IMR-90 (cell line): ENCODE measurements around the gene MCUB. TPM values are rescaled to one million over a fixed set of nuclear protein-coding genes. Genes with fewer than 3 reads are reported as not detected.

Source experiments
- ATAC-seq: fragments of 200-7000 bp; cut with Tn5 transposase; 2 replicates; pipeline ENCODE4 v1.9.1; 2020; ENCODE audit warnings: low read depth, mild to moderate bottlenecking, moderate library complexity
- BruUV-seq: library from RNA; stranded (reverse); fragments of 400-500 nt; replicated peaks from 2 replicates; lab custom pipeline; 2021; lab: Mats Ljungman, UMichigan
- CTCF ChIA-PET: fragments of 300-600 bp; formaldehyde crosslinking; extraction: SDS; loops from one replicate; lab custom pipeline; 2021; ENCODE audit warnings: antibody characterized with exemption; lab: Yijun Ruan, JAX
- POLR2A ChIA-PET: fragments of 300-600 bp; sonication (Branson Sonifier 250); formaldehyde crosslinking; loops from one replicate; lab custom pipeline; 2022; ENCODE audit warnings: antibody characterized with exemption; ENCODE audit not compliant: unreplicated experiment; lab: Charles Lee
- DNase-seq: peaks from one replicate; pipeline ENCODE4 v3.0.0; 2013
- H2AFZ ChIP-seq: replicated peaks from 2 replicates; pipeline ENCODE3; 2013; ENCODE audit warnings: low read length, mild to moderate bottlenecking; ENCODE audit not compliant: poor library complexity
- H2AK5ac ChIP-seq: 2 replicates; pipeline ENCODE4 v1.6.1; 2013; ENCODE audit warnings: low read depth, low read length, inconsistent platforms
- H2AK9ac ChIP-seq: replicated peaks from 2 replicates; pipeline ENCODE3; 2013; ENCODE audit warnings: mild to moderate bottlenecking, low read depth, low read length, moderate library complexity; ENCODE audit not compliant: poor library complexity
- H2BK120ac ChIP-seq: 2 replicates; pipeline ENCODE4 v1.6.1; 2013; ENCODE audit warnings: low read depth, low read length, inconsistent platforms
- H2BK15ac ChIP-seq: 3 replicates; pipeline ENCODE4 v1.6.1; 2013; ENCODE audit warnings: low read depth, low read length, inconsistent platforms
- H2BK20ac ChIP-seq: 2 replicates; pipeline ENCODE4 v1.6.1; 2013; ENCODE audit warnings: low read depth, mild to moderate bottlenecking, inconsistent platforms, low read length, moderate library complexity
- H2BK5ac ChIP-seq: 2 replicates; pipeline ENCODE4 v1.6.1; 2013; ENCODE audit warnings: mild to moderate bottlenecking, low read depth, low read length, inconsistent platforms; ENCODE audit not compliant: poor library complexity, severe bottlenecking
- H3K14ac ChIP-seq: replicated peaks from 2 replicates; pipeline ENCODE4 v1.6.1; 2013; ENCODE audit warnings: low read depth, low read length, inconsistent platforms
- H3K18ac ChIP-seq: 2 replicates; pipeline ENCODE4 v1.6.1; 2013; ENCODE audit warnings: low read depth, low read length, control low read depth
- H3K23ac ChIP-seq: 2 replicates; pipeline ENCODE4 v1.6.1; 2013; ENCODE audit warnings: low read depth, low read length, inconsistent platforms
- H3K27ac ChIP-seq: 2 replicates; pipeline ENCODE4 v1.5.1; 2013; ENCODE audit warnings: mild to moderate bottlenecking, control low read depth, low read length; ENCODE audit not compliant: insufficient read depth
- H3K27me3 ChIP-seq: 2 replicates; pipeline ENCODE4 v1.6.1; 2013; ENCODE audit warnings: low read length; ENCODE audit not compliant: control insufficient read depth, insufficient read depth
- H3K36me3 ChIP-seq: 2 replicates; pipeline ENCODE4 v1.6.1; 2013; ENCODE audit warnings: low read length, mixed read lengths; ENCODE audit not compliant: control insufficient read depth, insufficient read depth
- H3K4ac ChIP-seq: 2 replicates; pipeline ENCODE4 v1.6.1; 2013; ENCODE audit warnings: low read depth, low read length, inconsistent platforms
- H3K4me1 ChIP-seq: 2 replicates; pipeline ENCODE4 v1.6.1; 2013; ENCODE audit warnings: low read length, mixed read lengths; ENCODE audit not compliant: control insufficient read depth, insufficient read depth
- H3K4me2 ChIP-seq: 2 replicates; pipeline ENCODE4 v1.6.1; 2013; ENCODE audit warnings: low read depth, mild to moderate bottlenecking, control low read depth, low read length, moderate library complexity
- H3K4me3 ChIP-seq: 2 replicates; pipeline ENCODE4 v1.5.1; 2013; ENCODE audit warnings: low read depth, mild to moderate bottlenecking, control low read depth, low read length, moderate library complexity; ENCODE audit not compliant: insufficient read depth
- H3K56ac ChIP-seq: 2 replicates; pipeline ENCODE4 v1.6.1; 2013; ENCODE audit warnings: low read length, inconsistent platforms; ENCODE audit not compliant: insufficient read depth; ENCODE audit errors: extremely low read depth
- H3K79me1 ChIP-seq, 2 experiments: 2 replicates each; pipeline ENCODE4 v1.6.1; 2013; ENCODE audit warnings: low read length in 2 of 2, inconsistent platforms in 1 of 2, low read depth in 1 of 2
- H3K9ac ChIP-seq: 2 replicates; pipeline ENCODE4 v1.6.1; 2013; ENCODE audit warnings: low read depth, low read length, control low read depth
- H3K9me1 ChIP-seq: 2 replicates; pipeline ENCODE4 v1.6.1; 2013; ENCODE audit warnings: low read length, inconsistent platforms; ENCODE audit not compliant: insufficient read depth
- H3K9me3 ChIP-seq: 2 replicates; pipeline ENCODE4 v1.6.1; 2013; ENCODE audit warnings: low read length; ENCODE audit not compliant: control insufficient read depth, insufficient read depth
- H4K20me1 ChIP-seq: 2 replicates; pipeline ENCODE4 v1.6.1; 2013; ENCODE audit warnings: low read length, inconsistent platforms; ENCODE audit not compliant: insufficient read depth
- H4K5ac ChIP-seq: 2 replicates; pipeline ENCODE4 v1.6.1; 2013; ENCODE audit warnings: mild to moderate bottlenecking, low read depth, low read length, control low read depth
- H4K8ac ChIP-seq, 2 experiments: 2 replicates each; pipeline ENCODE4 v1.6.1; 2013; ENCODE audit warnings: low read depth in 2 of 2, low read length in 2 of 2, control low read depth in 1 of 2, inconsistent platforms in 1 of 2
- H4K91ac ChIP-seq: 2 replicates; pipeline ENCODE4 v1.6.1; 2013; ENCODE audit warnings: low read depth, low read length, inconsistent platforms; ENCODE audit not compliant: insufficient read depth
- CHD1 ChIP-seq: IDR thresholded peaks from 2 replicates; pipeline ENCODE4 v1.6.1; 2012; ENCODE audit warnings: low read depth, low read length, improper control_type of control experiment
- ELK1 ChIP-seq: fragments of 150-350 bp; IDR thresholded peaks from 2 replicates; pipeline ENCODE4 v1.6.1; 2016; ENCODE audit warnings: low read depth, mild to moderate bottlenecking, low read length, moderate library complexity, borderline replicate concordance
- MAZ ChIP-seq: IDR thresholded peaks from 2 replicates; pipeline ENCODE4 v1.6.1; 2012; ENCODE audit warnings: low read depth, mild to moderate bottlenecking, low read length, improper control_type of control experiment, moderate library complexity, borderline replicate concordance
- WGBS, 2 experiments: methylation state at CpG; one replicate each; pipeline versions ENCODE4 v1.1.5 to v1.1.7; 2013; ENCODE audit warnings: missing lambda C conversion rate in 2 of 2; ENCODE audit not compliant: insufficient read length in 1 of 2; ENCODE audit errors: extremely low coverage in 2 of 2; 5-methylcytosine and 5-hydroxymethylcytosine counted together
- dilution Hi-C: fragments of 300-500 bp; cut with HindIII; formaldehyde crosslinking; loops from one replicate; pipeline ENCODE4 v1.14.3; 2018; ENCODE audit warnings: low sequenced_read_pairs; ENCODE audit not compliant: unreplicated experiment
- in situ Hi-C: fragments of 300-500 bp; cut with MboI; formaldehyde crosslinking; loops from 3 replicates; pipeline ENCODE4 v1.14.3; 2019; ENCODE audit warnings: low sequenced_read_pairs, inconsistent platforms, mixed read lengths
- intact Hi-C: fragments of 100-400 bp; cut with micrococcal nuclease; formaldehyde crosslinking; loops from 2 replicates; pipeline ENCODE4 v1.10.0; 2022
- polyA plus RNA-seq, 3 experiments: library from polyadenylated mRNA; depleted of rRNA; stranded (reverse); fragments of >200 nt; gene quantifications; 2 replicates each; pipeline ENCODE4 v1.2.3, GENCODE V29; 2012; ENCODE audit warnings: low replicate concordance in 1 of 3
- total RNA-seq: library from RNA; depleted of rRNA; stranded (reverse); fragments of >200 nt; gene quantifications from 2 replicates; pipeline ENCODE4 v1.2.3, GENCODE V29; 2012
- TF ChIP-seq, protein P1 (sequence below): fragments of 150-350 bp; IDR thresholded peaks from 2 replicates; pipeline ENCODE4 v1.6.1; 2017; ENCODE audit warnings: mild to moderate bottlenecking, antibody characterized with exemption, low read length, low read depth

Gene MCUB
- total and polyA plus RNA-seq, 2 of the 4 experiments (the other 2 are of a cell fraction), result 18.5 to 20.4 TPM

DNA sequence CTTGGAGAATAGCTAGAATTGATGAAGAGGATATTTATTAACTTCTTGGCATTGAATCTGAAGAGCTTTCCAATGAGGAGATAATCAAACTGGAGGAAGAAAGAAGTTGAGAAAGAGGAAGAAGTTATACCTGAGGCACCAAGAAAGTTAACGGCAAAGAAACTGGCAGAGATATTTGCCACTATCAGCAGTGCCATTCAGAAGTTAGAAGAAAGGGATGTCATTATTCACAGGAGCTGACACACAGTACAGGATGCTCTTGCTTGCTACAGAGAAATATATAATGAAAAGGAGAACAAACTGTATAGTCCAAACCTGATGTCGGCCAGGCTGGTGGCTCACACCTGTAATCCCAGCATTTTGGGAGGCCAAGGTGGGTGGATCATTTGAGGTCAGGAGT is 64.5 kb downstream of the MCUB start:
- TF ChIP-seq, protein P1, sequence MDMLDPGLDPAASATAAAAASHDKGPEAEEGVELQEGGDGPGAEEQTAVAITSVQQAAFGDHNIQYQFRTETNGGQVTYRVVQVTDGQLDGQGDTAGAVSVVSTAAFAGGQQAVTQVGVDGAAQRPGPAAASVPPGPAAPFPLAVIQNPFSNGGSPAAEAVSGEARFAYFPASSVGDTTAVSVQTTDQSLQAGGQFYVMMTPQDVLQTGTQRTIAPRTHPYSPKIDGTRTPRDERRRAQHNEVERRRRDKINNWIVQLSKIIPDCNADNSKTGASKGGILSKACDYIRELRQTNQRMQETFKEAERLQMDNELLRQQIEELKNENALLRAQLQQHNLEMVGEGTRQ, result no peak
- TF ChIP-seq MAZ, result no peak
- TF ChIP-seq CHD1, result no peak
- TF ChIP-seq ELK1, result no peak
- no peaks in the 10 kb centered on the region for H3K9me1 ChIP-seq
- no peaks in the 10 kb centered on the region for H3K27me3 ChIP-seq
- no peak overlapping the region for H3K4me2 ChIP-seq
- DNase-seq (no peak), ATAC-seq (no peak)
- no peak overlapping the region for H3K56ac ChIP-seq
- H3K4ac ChIP-seq, result no peak overlapping the region
- intact Hi-C loops (no loop called here), in situ Hi-C loops (no loop called here), dilution Hi-C loops (no loop called here)
- H3K4me3 ChIP-seq, result no peak overlapping the region
- H4K20me1 ChIP-seq, result no peaks in the 10 kb centered on the region
- 100% methylated on average over 1 of the region's 2 CpGs; no CpG with 5 or more reads in 1 of the 2 experiments for WGBS, 2 experiments
- H2AFZ ChIP-seq, result no peak overlapping the region
- no peaks in the 10 kb centered on the region for H3K36me3 ChIP-seq
- no peak overlapping the region for H3K23ac ChIP-seq
- no peaks in the 10 kb centered on the region for H3K4me1 ChIP-seq
- no peak overlapping the region for H3K14ac ChIP-seq
- no peak overlapping the region for H4K5ac ChIP-seq
- H2BK15ac ChIP-seq, result no peak overlapping the region
- no peak overlapping the region for H4K91ac ChIP-seq
- no peak overlapping the region for H4K8ac ChIP-seq
- no peak overlapping the region for H3K9ac ChIP-seq
- H2AK5ac ChIP-seq, result no peak overlapping the region
- H3K79me1 ChIP-seq, result no peaks in the 10 kb centered on the region
- H2BK5ac ChIP-seq, result no peak overlapping the region
- no peak overlapping the region for H3K18ac ChIP-seq
- H2BK20ac ChIP-seq, result no peak overlapping the region
- no peak overlapping the region for H2AK9ac ChIP-seq
- no peak overlapping the region for H3K27ac ChIP-seq
- BruUV-seq, result no TSS peak
- CTCF ChIA-PET, result no interaction called here
- H2BK120ac ChIP-seq, result no peak overlapping the region
- no peaks in the 10 kb centered on the region for H3K9me3 ChIP-seq
- POLR2A ChIA-PET, result no interaction called here
